Measurements from ENCODE around the gene SGMS1.

DNA sequence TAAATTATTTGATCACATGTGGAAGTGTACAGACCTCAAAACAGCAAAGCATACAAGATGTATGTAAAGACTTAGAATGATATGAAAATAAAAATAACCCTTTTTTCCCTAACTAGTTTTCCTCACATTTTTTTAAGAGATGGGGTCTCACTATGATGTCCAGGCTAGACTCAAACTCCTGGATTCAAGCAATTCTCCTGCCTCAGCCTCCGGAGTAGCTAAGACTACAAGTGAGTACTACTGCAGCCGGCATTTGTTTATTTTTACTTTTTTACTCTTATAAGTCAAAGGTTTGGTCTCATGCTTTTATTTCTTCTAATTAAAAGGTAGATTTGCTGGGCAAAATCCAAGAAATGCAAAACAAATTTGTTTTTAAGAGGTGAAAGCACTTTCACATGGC lies 248.0 kb downstream of the SGMS1 start:
- no peak for TF ChIP-seq CTCF (conservative IDR thresholded peaks at IDR 0.05 in 1 of 2, IDR thresholded peaks at IDR 0.05 in 1 of 2; ENCODE audit: extremely low read depth in 1 of 2, insufficient read depth in 1 of 2, low read depth in 1 of 2, low read length in 2 of 2)
- TF ChIP-seq EZH2 (IDR thresholded peaks at IDR 0.05; ENCODE audit: borderline replicate concordance, low read length), result no peak

Measured in mammary epithelial cell (primary cell).